SK-N-SH (cell line): Measurements from ENCODE around the gene HSD17B1.

ENCODE experiments used
- CTCF ChIP-seq: fragments of 200-600 bp; sonication (generic); IDR thresholded peaks from 2 replicates; pipeline ENCODE4 v1.6.1; 2017; ENCODE audit warnings: antibody characterized with exemption, mild to moderate bottlenecking, moderate library complexity
- EP300 ChIP-seq, 2 experiments: IDR thresholded peaks; 2 replicates each; pipeline versions ENCODE4 v1.4.0 to v1.6.1; 2012; ENCODE audit warnings: borderline replicate concordance in 1 of 2, low read depth in 1 of 2, low read length in 1 of 2
- GABPA ChIP-seq: IDR thresholded peaks from 2 replicates; pipeline ENCODE4 v1.4.0; 2012; ENCODE audit warnings: low read depth, mild to moderate bottlenecking
- NRF1 ChIP-seq: IDR thresholded peaks from 2 replicates; pipeline ENCODE4 v1.6.1; 2012; ENCODE audit warnings: low read depth, mild to moderate bottlenecking, low read length
- POLR2AphosphoS5 ChIP-seq: IDR thresholded peaks from 2 replicates; pipeline ENCODE4 v1.6.1; 2012; ENCODE audit warnings: low read depth, low read length
- RAD21 ChIP-seq: IDR thresholded peaks from 2 replicates; pipeline ENCODE4 v1.6.1; 2012; ENCODE audit warnings: mild to moderate bottlenecking, low read length
- RCOR1 ChIP-seq: fragments of 150-350 bp; IDR thresholded peaks from 2 replicates; pipeline ENCODE4 v1.6.1; 2017; ENCODE audit warnings: antibody characterized with exemption, low read length
- RFX5 ChIP-seq: IDR thresholded peaks from 2 replicates; pipeline ENCODE4 v1.6.1; 2012; ENCODE audit warnings: mild to moderate bottlenecking, improper control_type of control experiment, low read length
- SIN3A ChIP-seq: IDR thresholded peaks from 2 replicates; pipeline ENCODE4 v1.6.1; 2012; ENCODE audit warnings: low read depth, mild to moderate bottlenecking, low read length, moderate library complexity, borderline replicate concordance
- TAF1 ChIP-seq: IDR thresholded peaks from 2 replicates; pipeline ENCODE4 v1.6.1; 2012; ENCODE audit warnings: low read depth, mild to moderate bottlenecking, low read length, moderate library complexity, borderline replicate concordance
- TCF12 ChIP-seq: IDR thresholded peaks from 2 replicates; pipeline ENCODE4 v1.4.0; 2012
- TEAD4 ChIP-seq: IDR thresholded peaks from 2 replicates; pipeline ENCODE4 v1.4.0; 2012; ENCODE audit warnings: mild to moderate bottlenecking, borderline replicate concordance; ENCODE audit not compliant: insufficient read depth
- USF2 ChIP-seq: fragments of 150-350 bp; IDR thresholded peaks from 2 replicates; pipeline ENCODE4 v1.6.1; 2017; ENCODE audit warnings: antibody characterized with exemption, low read length, low read depth, borderline replicate concordance
- ZBTB33 ChIP-seq: IDR thresholded peaks from 2 replicates; pipeline ENCODE4 v1.4.0; 2012; ENCODE audit warnings: low read depth, borderline replicate concordance

GRCh38 chr17:42537826-42538451 lies 14.8 kb upstream of the HSD17B1 start:
- TF ChIP-seq EP300 (IDR thresholded peaks at IDR 0.05; ENCODE audit: borderline replicate concordance in 1 of 2, low read depth in 1 of 2, low read length in 1 of 2) = no peak
- no peak for TF ChIP-seq ZBTB33
- TF ChIP-seq CTCF = no peak
- no peak for TF ChIP-seq RFX5
- TF ChIP-seq POLR2AphosphoS5 = no peak
- no peak for TF ChIP-seq TEAD4
- no peak for TF ChIP-seq SIN3A
- TF ChIP-seq USF2 = no peak
- TF ChIP-seq NRF1 = no peak
- no peak for TF ChIP-seq TCF12
- no peak for TF ChIP-seq GABPA
- no peak for TF ChIP-seq TAF1
- no peak for TF ChIP-seq RAD21
- no peak for TF ChIP-seq RCOR1
